HFFc6 (cell line): ENCODE measurements around the gene HEBP2. TPM values are rescaled to one million over a fixed set of nuclear protein-coding genes. Genes with fewer than 3 reads are reported as not detected.

ENCODE experiments used
- DNase-seq: peaks from one replicate; pipeline ENCODE4 v3.0.0-alpha.2; 2018
- H3K27ac Mint-ChIP-seq: 2 replicates; pipeline ENCODE4 v1.8.0; 2020; ENCODE audit warnings: mild to moderate bottlenecking, mixed read lengths
- H3K27me3 Mint-ChIP-seq: 2 replicates; pipeline ENCODE4 v1.8.0; 2021; ENCODE audit warnings: mild to moderate bottlenecking, moderate library complexity, mixed read lengths; ENCODE audit not compliant: insufficient read depth
- H3K36me3 Mint-ChIP-seq: 2 replicates; pipeline ENCODE4 v1.8.0; 2021; ENCODE audit warnings: low read depth, mixed read lengths
- H3K4me1 Mint-ChIP-seq: 2 replicates; pipeline ENCODE4 v1.8.0; 2020; ENCODE audit warnings: low read depth, mixed read lengths
- H3K4me3 Mint-ChIP-seq: 2 replicates; pipeline ENCODE4 v1.8.0; 2020; ENCODE audit warnings: mild to moderate bottlenecking, moderate library complexity, mixed read lengths
- H3K9me3 Mint-ChIP-seq: 2 replicates; pipeline ENCODE4 v1.8.0; 2020; ENCODE audit warnings: mild to moderate bottlenecking, mixed read lengths
- CTCF ChIP-seq: fragments of 200-600 bp; sonication (generic); IDR thresholded peaks from 2 replicates; pipeline ENCODE4 v1.5.0; 2021; ENCODE audit warnings: antibody characterized with exemption, mild to moderate bottlenecking
- total RNA-seq, 6 experiments: library from RNA; stranded (reverse); fragmentation: NEBNext Ultra II Directional; extraction: Animal tissue kit (Norgen Biotek cat#: 25700); gene quantifications; 2 replicates in 1 of 6; 3 replicates in 5 of 6; pipeline ENCODE4 v1.2.3, GENCODE V29; 2021

Gene HEBP2
- total RNA-seq, 6 experiments from 2014 or later, result 39.7 to 48.4 (median 44.9) TPM

- DNase-seq, result no peak
- peaks cover 16% of the 10 kb centered on the region for H3K27me3 Mint-ChIP-seq
- H3K9me3 Mint-ChIP-seq, result no peaks in the 10 kb centered on the region
- no peak overlapping the region for H3K4me3 Mint-ChIP-seq
- no peaks in the 10 kb centered on the region for H3K36me3 Mint-ChIP-seq
- TF ChIP-seq CTCF, result no peak
- no peak overlapping the region for H3K27ac Mint-ChIP-seq
- H3K4me1 Mint-ChIP-seq, result no peaks in the 10 kb centered on the region
These were observed 16.2 kb upstream of the HEBP2 start for GRCh38 chr6:138387577-138388368.

GRCh38 chr6:138389551-138389950 lies 14.5 kb upstream of the HEBP2 start:
- DNase-seq, result no peak
- no peak overlapping the region for H3K27ac Mint-ChIP-seq
- H3K4me3 Mint-ChIP-seq, result no peak overlapping the region
- peaks cover 21% of the 10 kb centered on the region for H3K27me3 Mint-ChIP-seq
- no peaks in the 10 kb centered on the region for H3K4me1 Mint-ChIP-seq
- no peaks in the 10 kb centered on the region for H3K36me3 Mint-ChIP-seq
- no peak for TF ChIP-seq CTCF
- H3K9me3 Mint-ChIP-seq, result no peaks in the 10 kb centered on the region

- peaks cover 15% of the 10 kb centered on the region for H3K27me3 Mint-ChIP-seq
- no peak overlapping the region for H3K4me3 Mint-ChIP-seq
- H3K36me3 Mint-ChIP-seq, result no peaks in the 10 kb centered on the region
- H3K4me1 Mint-ChIP-seq, result peaks cover 10% of the 10 kb centered on the region
- H3K9me3 Mint-ChIP-seq, result no peaks in the 10 kb centered on the region
- TF ChIP-seq CTCF, result no peak
- no peak overlapping the region for H3K27ac Mint-ChIP-seq
- DNase-seq, result no peak
These were observed 9.9 kb upstream of the HEBP2 start for GRCh38 chr6:138393871-138394783.

GRCh38 chr6:138396709-138397108 lies 7.3 kb upstream of the HEBP2 start:
- Mint-ChIP-seq H3K36me3 (no peaks in the 10 kb centered on the region), H3K4me3 (no peak overlapping the region), H3K4me1 (peaks cover 10% of the 10 kb centered on the region), H3K27ac (no peak overlapping the region), H3K9me3 (no peaks in the 10 kb centered on the region), H3K27me3 (peaks cover 7% of the 10 kb centered on the region)
- DNase-seq, result no peak
- no peak for TF ChIP-seq CTCF

GRCh38 chr6:138397128-138398122 lies 6.6 kb upstream of the HEBP2 start:
- Mint-ChIP-seq H3K9me3 (no peaks in the 10 kb centered on the region), H3K4me1 (peaks cover 10% of the 10 kb centered on the region), H3K4me3 (no peak overlapping the region), H3K27me3 (peaks cover 7% of the 10 kb centered on the region), H3K36me3 (no peaks in the 10 kb centered on the region), H3K27ac (no peak overlapping the region)
- 0 out of 2 replicates have a peak, but pooled peaks have one; percentile 34 for TF ChIP-seq CTCF
- no peak for DNase-seq
